GM12865 (cell line): ENCODE measurements around the gene PAX9.

Source experiments
- DNase-seq: peaks from one replicate; pipeline ENCODE4 v3.0.0; 2010; ENCODE audit warnings: low read depth
- H3K4me3 ChIP-seq: 2 replicates; pipeline ENCODE4 v1.5.1; 2011; ENCODE audit warnings: mild to moderate bottlenecking, low read depth, low read length, control low read depth
- TF ChIP-seq, protein P1 (sequence below): IDR thresholded peaks from 2 replicates; pipeline ENCODE4 v1.5.1; 2011; ENCODE audit warnings: low read length, control low read depth, low read depth, inconsistent platforms; ENCODE audit not compliant: insufficient read depth; ENCODE audit errors: missing control alignments

The PAX9 gene

DNA sequence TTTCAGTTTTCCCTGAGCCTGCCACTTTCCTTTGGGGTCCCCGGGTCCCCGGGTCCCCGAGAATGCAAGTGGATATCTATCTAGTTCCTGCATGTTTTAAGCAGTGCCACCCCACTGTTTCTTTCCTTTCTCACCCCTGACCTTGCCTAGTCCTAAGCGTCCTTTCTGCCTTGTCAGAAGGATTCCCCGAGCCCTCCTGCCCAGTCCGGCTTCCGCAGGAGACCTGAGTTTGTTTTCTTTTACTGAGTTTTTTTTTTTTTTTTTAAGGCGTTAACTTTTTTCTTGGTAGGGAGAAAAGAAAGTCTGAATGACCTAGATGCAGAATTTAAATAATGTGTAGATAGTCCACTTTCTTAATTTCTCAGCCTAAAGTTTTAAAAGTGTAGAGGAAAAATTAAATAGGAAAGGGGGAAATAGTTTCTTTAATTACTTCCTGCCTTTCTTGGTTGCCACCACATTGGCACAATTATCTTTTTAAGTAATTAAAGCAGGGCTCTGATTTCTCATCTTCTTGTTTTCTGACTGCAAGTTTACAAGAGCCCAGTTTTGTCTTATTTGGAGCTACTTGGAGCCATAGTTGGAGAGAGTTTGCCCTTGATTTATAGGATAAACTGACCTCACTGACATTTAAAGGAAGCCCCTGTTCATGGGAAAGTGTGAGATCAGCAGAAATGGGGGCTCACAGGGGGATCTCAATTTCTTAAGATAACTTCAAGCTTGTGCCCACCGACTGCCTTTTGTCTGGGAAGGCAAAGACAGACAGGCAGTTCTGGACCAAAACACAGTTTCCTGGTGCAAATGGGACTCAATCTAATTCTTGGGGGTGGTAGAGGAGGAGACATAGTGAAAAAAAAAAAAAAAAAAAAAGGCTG is 2.9 kb downstream of the PAX9 start:
- no peak for DNase-seq
- H3K4me3 ChIP-seq = no peak overlapping the region
- TF ChIP-seq, protein P1, sequence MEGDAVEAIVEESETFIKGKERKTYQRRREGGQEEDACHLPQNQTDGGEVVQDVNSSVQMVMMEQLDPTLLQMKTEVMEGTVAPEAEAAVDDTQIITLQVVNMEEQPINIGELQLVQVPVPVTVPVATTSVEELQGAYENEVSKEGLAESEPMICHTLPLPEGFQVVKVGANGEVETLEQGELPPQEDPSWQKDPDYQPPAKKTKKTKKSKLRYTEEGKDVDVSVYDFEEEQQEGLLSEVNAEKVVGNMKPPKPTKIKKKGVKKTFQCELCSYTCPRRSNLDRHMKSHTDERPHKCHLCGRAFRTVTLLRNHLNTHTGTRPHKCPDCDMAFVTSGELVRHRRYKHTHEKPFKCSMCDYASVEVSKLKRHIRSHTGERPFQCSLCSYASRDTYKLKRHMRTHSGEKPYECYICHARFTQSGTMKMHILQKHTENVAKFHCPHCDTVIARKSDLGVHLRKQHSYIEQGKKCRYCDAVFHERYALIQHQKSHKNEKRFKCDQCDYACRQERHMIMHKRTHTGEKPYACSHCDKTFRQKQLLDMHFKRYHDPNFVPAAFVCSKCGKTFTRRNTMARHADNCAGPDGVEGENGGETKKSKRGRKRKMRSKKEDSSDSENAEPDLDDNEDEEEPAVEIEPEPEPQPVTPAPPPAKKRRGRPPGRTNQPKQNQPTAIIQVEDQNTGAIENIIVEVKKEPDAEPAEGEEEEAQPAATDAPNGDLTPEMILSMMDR = no peak

- no peak overlapping the region for H3K4me3 ChIP-seq
- no peak for DNase-seq
- TF ChIP-seq, protein P1 = no peak
Observed at GRCh38 chr14:36665887-36666415, 4.3 kb downstream of the PAX9 start.

DNA sequence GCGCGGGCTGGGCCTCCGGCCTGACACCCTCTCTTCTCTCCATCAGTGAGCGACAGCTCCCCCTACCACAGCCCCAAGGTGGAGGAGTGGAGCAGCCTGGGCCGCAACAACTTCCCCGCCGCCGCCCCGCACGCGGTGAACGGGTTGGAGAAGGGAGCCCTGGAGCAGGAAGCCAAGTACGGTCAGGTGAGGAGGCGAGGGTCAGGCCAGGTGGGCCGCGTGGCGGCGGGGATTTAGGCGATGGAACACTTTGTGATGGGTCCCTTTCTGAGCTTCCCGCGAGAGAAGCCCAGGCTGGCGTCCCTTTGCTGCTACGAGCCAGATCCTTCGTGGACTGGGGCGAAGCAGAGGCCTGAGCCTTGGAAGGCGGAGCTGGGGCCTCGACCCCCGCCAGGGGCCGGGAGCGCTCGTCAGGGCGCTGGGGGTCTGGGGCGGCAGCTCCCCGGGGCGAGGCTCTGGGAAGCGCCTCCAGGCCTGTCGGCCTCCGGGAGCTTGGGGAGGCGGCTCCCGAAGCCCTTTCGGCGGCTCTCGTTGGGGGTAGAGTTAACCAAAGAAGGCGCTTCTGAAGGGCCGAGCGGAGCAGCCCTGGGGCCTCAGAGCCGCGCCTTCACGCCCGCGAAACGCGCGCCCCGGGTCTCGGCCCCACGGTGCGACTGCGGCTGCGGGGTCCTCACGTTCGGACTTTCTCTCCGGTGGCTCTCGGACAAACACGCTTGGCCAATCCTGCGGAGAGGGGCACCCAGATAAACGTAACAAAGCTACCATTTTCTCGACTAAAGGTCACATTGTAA is 5.0 kb downstream of the PAX9 start:
- TF ChIP-seq, protein P1 = no peak
- DNase-seq = no peak
- H3K4me3 ChIP-seq = no peak overlapping the region

GRCh38 chr14:36667679-36668078 is 6.0 kb downstream of the PAX9 start:
- H3K4me3 ChIP-seq = no peak overlapping the region
- TF ChIP-seq, protein P1 = no peak
- no peak for DNase-seq

- TF ChIP-seq, protein P1 = no peak
- H3K4me3 ChIP-seq = no peak overlapping the region
- DNase-seq = no peak
Observed at GRCh38 chr14:36671149-36671548, 9.5 kb downstream of the PAX9 start.

GRCh38 chr14:36672095-36672494 is 10.4 kb downstream of the PAX9 start:
- TF ChIP-seq, protein P1 = no peak
- no peak for DNase-seq
- no peak overlapping the region for H3K4me3 ChIP-seq
